Mesenteric fat pad (tissue), 1 donor: ENCODE results near the gene CSHL1. TPM values are rescaled to one million over a fixed set of nuclear protein-coding genes. Genes with fewer than 3 reads are reported as not detected.
"Not testable (repeated sequence)": the region's sequence is repeated elsewhere in the genome, so short reads cannot be mapped to it uniquely, and the experiment has no call there.

Experiments used
- DNase-seq: peaks from one replicate; pipeline ENCODE4 v3.0.0-alpha.2; 2020; ENCODE audit warnings: low spot score
- total RNA-seq: library from RNA; stranded (reverse); fragmentation: NEBNext Ultra II Directional; extraction: Animal tissue kit (Norgen Biotek cat#: 25700); gene quantifications from one replicate; pipeline ENCODE4 v1.2.1, GENCODE V29; 2021
- donor health status: DM: yes; HTN: yes; CAD: no.

The CSHL1 gene
- total RNA-seq, 1 donor from 2014 or later = not detected

GRCh38 chr17:63889026-63889848, 21.8 kb downstream of the CSHL1 start:
- DNase-seq = peak; percentile 57

- DNase-seq = not testable (repeated sequence)
Measured at GRCh38 chr17:63885119-63885518, 25.9 kb downstream of the CSHL1 start.

DNA sequence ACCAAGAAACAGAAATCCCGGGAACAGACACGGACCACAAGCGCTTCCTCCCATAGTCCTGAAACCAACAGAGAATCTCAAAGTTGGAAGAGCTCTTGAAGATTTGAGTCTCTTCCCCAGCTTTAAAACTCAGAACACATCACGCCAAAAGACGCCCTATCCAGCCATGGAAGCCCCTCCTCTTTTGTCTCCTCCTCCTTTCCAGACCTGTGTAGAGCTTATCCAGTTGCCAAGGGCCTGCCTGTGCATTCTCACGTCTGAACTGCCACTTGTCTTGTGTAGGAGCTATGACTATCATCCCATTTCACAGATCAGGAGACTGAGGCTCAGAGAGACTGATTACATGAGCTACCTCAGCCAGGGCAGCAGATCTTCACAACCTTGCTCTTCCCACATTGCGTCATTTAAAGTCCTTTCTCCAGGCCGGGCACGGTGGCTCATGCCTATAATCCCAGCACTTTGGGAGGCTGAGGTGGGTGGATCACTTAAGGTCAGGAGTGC, 28.4 kb downstream of the CSHL1 start:
- DNase-seq = not testable (repeated sequence)

DNA sequence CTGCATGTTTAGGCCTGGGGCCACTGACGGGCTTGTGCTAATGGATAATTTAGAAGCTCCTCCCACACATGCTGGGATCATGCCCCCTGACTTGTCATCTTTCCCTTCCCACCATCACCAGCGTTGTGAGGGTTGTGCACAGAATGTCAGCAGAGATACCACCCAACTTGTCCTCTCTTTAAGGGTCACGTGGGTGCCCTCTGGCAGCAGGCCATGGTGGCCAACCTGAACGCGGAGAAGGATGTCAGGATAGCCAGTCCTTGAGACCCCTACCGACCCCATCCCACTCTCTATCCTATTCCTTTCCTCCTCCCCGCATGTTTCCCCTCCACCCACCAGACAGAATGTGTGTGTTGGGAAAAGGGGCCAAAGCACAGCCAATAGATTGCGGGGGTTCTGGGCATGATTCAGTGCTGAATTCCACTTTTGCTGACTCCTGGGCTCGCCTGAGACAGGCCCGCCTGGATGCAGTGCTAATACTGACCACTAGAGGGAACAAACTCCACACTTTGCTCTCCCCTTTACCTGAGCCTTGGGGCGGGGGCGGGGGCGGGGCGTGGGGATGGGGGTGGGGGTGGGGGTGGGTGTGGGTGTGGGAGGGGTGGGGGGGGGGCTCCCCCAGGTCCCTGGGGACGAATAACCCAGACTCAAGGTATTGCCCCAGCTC, 29.0 kb downstream of the CSHL1 start, which contains the start of gene GH2:
Gene GH2, minus strand, starts transcription at position 10 of the 667 bp plus-strand sequence. CDS start 143 bp downstream, outside the sequence.
- no peak for DNase-seq

DNA sequence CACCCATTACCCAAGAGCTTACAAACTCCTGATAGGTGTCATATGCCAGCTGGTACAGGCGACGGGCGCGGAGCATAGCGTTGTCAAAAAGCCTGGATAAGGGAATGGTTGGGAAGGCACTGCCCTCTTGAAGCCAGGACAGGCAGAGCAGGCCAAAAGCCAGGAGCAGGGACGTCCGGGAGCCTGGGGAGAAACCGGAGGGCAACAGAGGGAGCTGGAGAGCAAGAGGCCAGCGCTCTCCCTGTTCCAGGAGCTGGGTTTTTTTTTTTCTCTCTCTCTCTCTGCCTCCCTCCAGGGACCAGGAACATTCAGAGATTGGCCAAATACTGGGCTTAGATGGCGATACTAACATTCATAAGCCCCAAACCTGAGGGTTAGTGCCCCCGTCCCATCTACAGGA, 29.7 kb downstream of the CSHL1 start:
- not testable (repeated sequence) for DNase-seq

- no peak for DNase-seq
Measured at GRCh38 chr17:63880706-63881105, 30.4 kb downstream of the CSHL1 start.

DNA sequence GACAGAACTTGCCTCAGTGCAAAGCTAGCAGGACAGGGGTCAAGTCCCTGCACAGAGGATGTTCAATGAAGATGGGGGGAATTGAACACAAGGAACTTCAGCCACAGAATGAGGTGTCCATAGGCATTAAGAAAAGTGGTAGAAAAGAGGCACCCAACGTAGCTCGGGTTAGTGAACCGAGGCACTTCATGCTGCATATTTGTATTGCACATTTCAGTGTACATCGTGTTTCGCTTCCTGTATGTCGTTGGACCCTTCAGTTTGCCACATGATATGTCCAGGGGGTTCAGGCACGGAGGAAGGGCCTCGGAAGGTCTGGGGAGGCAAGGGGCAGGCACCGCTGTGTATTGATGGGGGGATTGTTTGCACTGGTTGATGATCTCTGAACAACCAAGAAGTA, 32.6 kb downstream of the CSHL1 start:
- DNase-seq = not testable (repeated sequence)

DNA sequence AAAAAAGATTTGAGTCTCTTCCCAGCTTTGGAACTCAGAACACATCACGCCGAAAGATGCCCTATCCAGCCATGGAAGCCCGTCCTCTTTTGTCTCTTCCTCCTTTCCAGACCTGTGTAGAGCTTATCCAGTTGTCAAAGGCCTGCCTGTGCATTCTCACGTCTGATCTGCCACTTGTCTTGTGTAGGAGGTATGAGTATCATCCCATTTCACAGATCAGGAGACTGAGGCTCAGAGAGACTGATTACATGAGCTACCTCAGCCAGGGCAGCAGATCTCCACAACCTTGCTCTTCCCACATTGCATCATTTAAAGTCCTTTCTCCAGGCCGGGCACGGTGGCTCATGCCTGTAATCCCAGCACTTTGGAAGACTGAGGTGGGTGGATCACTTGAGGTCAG, 36.4 kb downstream of the CSHL1 start:
- not testable (repeated sequence) for DNase-seq

DNA sequence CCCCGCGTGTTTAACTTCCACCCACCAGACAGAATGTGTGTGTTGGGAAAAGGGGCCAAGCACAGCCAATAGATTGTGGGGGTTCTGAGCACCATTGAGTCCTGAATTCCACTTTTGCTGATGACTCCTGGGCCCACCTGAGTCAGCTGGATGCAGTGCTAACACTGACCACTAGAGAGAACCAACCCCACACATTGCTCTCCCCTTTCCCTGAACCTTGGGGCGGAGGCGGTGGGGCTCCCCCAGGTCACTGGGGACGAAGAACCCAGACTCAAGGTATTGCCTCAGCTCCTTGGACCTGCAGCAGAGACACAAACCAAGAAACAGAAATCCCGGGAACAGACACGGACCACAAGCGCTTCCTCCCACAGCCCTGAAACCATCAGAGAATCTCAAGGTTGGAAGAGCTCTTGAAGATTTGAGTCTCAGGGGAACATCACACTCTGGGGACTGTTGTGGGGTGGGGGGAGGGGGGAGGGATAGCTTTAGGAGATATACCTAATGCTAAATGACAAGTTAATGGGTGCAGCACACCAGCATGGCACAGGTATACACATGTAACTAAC, 36.9 kb downstream of the CSHL1 start:
- DNase-seq = not testable (repeated sequence)

DNA sequence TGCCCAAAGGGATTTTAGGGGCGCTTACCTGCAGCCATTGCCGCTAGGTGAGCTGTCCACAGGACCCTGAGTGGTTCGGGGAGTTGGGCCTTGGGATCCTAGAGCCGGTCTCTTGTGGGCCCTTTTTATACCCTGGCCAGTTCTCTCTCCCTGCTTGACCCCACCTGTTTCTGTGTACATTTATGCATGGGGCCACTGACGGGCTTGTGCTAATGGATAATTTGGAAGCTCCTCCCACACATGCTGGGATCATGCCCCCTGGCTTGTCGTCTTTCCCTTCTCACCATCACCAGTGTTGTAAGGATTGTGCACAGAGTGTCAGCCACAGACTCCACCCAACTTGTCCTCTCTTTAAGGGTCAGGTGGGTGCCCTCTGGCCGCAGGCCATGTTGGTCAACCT, 37.5 kb downstream of the CSHL1 start, which contains the start of gene CSH2:
Gene CSH2, minus strand, starts transcription at position 101 of the 400 bp plus-strand sequence. Its CDS starts 63 bp downstream, at position 38.
- not testable (repeated sequence) for DNase-seq

DNA sequence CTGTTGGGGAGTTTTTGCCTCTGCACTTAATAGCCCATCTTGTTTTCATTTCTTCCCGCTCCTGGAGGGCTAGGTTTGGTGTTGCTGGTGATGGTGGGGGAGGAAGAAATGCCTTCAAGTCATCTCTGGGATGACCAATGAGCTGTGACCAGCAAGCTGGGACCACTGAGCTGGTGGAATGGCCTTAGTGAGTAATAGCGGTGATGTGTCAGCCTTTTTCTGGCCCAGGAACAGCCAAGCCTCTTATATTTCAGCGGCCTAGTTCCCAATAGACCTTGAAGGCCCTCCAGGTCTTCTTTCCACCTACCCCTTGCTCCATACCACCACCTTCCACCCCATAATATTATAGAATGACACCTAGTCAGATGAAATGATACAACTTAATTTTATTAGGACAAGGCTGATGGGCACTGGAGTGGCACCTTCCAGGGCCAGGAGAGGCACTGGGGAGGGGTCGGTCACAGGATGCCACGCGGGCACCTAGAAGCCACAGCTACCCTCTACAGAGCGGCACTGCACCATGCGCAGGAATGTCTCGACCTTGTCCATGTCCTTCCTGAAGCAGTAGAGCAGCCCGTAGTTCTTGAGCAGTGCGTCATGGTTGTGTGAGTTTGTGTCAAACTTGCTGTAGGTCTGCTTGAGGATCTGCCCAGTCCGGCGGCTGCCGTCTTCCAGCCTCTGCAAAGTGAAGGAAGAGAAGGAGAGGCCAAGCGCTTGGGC, 39.3 kb downstream of the CSHL1 start:
- not testable (repeated sequence) for DNase-seq

DNA sequence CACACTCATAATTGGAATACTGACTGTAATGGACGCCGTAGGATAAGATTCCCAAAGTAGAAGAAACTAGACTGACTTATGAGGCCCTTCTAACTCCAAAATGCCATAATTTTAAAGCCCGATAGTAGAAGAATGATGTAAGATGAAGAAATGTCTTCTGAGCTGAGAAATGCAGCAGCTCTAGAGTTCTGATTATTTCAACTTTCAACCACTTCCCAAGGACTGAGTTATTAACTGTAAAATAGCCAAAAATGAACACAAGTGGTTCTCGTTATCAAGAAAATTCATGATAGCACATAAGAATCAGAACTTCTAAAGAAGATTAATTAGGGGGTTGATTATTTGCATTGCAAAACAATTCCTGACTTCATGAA, 40.8 kb downstream of the CSHL1 start:
- not testable (repeated sequence) for DNase-seq

- DNase-seq = not testable (repeated sequence)
Measured at GRCh38 chr17:63869491-63870291, 41.4 kb downstream of the CSHL1 start.

DNA sequence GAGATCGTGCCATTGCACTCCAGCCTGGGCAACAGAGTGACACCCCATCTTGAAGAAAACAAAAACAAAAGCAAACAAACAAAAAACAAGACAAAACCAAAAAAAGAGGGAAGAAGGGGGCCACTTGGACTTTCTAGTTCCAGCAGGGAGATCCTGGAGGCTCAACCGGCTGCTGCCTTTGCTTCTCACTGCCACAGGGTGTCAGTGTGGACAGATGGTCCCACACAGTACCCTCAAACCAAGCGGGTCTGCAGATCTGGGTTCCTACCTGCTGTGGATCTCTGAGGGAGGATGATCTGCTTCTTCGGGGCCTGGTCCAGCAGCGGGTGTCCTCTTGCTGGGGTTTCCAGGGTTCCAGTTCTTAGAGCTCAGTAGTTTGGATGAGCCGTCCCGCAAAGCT, 44.4 kb downstream of the CSHL1 start:
- DNase-seq = not testable (repeated sequence)

Other genes starting within 250 kb of the CSHL1 start
- 11.3 TPM for gene LIMD2, start 211.1 kb downstream of the CSHL1 start, total RNA-seq
- gene STRADA, start 169.5 kb downstream of the CSHL1 start, total RNA-seq = 34.3 TPM
- gene CCDC47, start 137.7 kb downstream of the CSHL1 start, total RNA-seq = 110 TPM
- gene DDX42, start 137.1 kb downstream of the CSHL1 start, total RNA-seq = 130 TPM
- gene PSMC5, start 83.8 kb downstream of the CSHL1 start, total RNA-seq = 115 TPM
- gene FTSJ3, start 83.6 kb downstream of the CSHL1 start, total RNA-seq = 28.8 TPM
- gene SMARCD2, start 68.6 kb downstream of the CSHL1 start, total RNA-seq = 57.4 TPM
- gene CSH2, start 37.6 kb downstream of the CSHL1 start, total RNA-seq = not detected
- gene GH2, start 29.3 kb downstream of the CSHL1 start, total RNA-seq = not detected
- gene CSH1, start 14.7 kb downstream of the CSHL1 start, total RNA-seq = not detected
- not detected for gene GH1, start 7.6 kb upstream of the CSHL1 start, total RNA-seq
- 4.3 TPM for gene CD79B, start 21.1 kb upstream of the CSHL1 start, total RNA-seq
- 27.1 TPM for gene SCN4A, start 61.7 kb upstream of the CSHL1 start, total RNA-seq
- 0.90 TPM for gene PRR29, start 87.1 kb upstream of the CSHL1 start, total RNA-seq
- 75.2 TPM for gene ICAM2, start 109.4 kb upstream of the CSHL1 start, total RNA-seq
- gene ERN1, start 218.9 kb upstream of the CSHL1 start, total RNA-seq = 27.1 TPM